CD4-positive, alpha-beta T cell treated with Interleukin-21 for 1 hour (primary cell): Measurements from ENCODE around the gene OR5B12.
"Not testable (repeated sequence)": the region's sequence is repeated elsewhere in the genome, so short reads cannot be mapped to it uniquely, and the experiment has no call there.

ENCODE experiments used
- DNase-seq: peaks from one replicate; pipeline ENCODE4 v3.0.0-alpha.2; 2020

Gene OR5B12

GRCh38 chr11:58442136-58442535, at the start of gene OR5B12:
OR5B12 (minus strand) TSS chr11:58442236; CDS start chr11:58440151, 2,085 bp downstream.
- no peak for DNase-seq

GRCh38 chr11:58490827-58491226, 48.8 kb upstream of the OR5B12 start:
- no peak for DNase-seq

- no peak for DNase-seq
Measured at GRCh38 chr11:58487170-58487569, 45.1 kb upstream of the OR5B12 start.

- no peak for DNase-seq
Measured at GRCh38 chr11:58485961-58486360, 43.9 kb upstream of the OR5B12 start.

- no peak for DNase-seq
Measured at GRCh38 chr11:58471892-58472291, 29.9 kb upstream of the OR5B12 start.

- DNase-seq, result no peak
Measured at GRCh38 chr11:58466293-58466692, 24.3 kb upstream of the OR5B12 start.

GRCh38 chr11:58465690-58466089, 23.7 kb upstream of the OR5B12 start:
- no peak for DNase-seq

GRCh38 chr11:58451585-58451984, 9.5 kb upstream of the OR5B12 start:
- DNase-seq, result no peak

- no peak for DNase-seq
Measured at GRCh38 chr11:58446294-58446693, 4.3 kb upstream of the OR5B12 start.

- no peak for DNase-seq
Measured at GRCh38 chr11:58444300-58444699, 2.3 kb upstream of the OR5B12 start.

- no peak for DNase-seq
Measured at GRCh38 chr11:58438486-58438885, 3.5 kb downstream of the OR5B12 start.

- DNase-seq, result no peak
Measured at GRCh38 chr11:58434217-58434616, 7.8 kb downstream of the OR5B12 start.

GRCh38 chr11:58433638-58434203, 8.3 kb downstream of the OR5B12 start:
- DNase-seq, result no peak

GRCh38 chr11:58429273-58429672, 12.8 kb downstream of the OR5B12 start:
- DNase-seq, result no peak

- DNase-seq, result no peak
Measured at GRCh38 chr11:58428021-58428420, 14.0 kb downstream of the OR5B12 start, which contains the start of gene OR5B2. OR5B2 (minus strand) TSS chr11:58428121; CDS start chr11:58423261, 4,860 bp downstream.

- no peak for DNase-seq
Measured at GRCh38 chr11:58406774-58407173, 35.3 kb downstream of the OR5B12 start, which contains the start of gene OR5B3. OR5B3 (minus strand) TSS chr11:58406874; CDS start chr11:58403409, 3,465 bp downstream.

GRCh38 chr11:58399622-58400021, 42.4 kb downstream of the OR5B12 start:
- DNase-seq, result not testable (repeated sequence)

- DNase-seq, result no peak
Measured at GRCh38 chr11:58395581-58395980, 46.5 kb downstream of the OR5B12 start.

- no peak for DNase-seq
Measured at GRCh38 chr11:58394195-58394594, 47.8 kb downstream of the OR5B12 start.

GRCh38 chr11:58392746-58393145, 49.3 kb downstream of the OR5B12 start:
- no peak for DNase-seq

GRCh38 chr11:58391879-58392278, 50.2 kb downstream of the OR5B12 start:
- DNase-seq, result no peak

- DNase-seq, result no peak
Measured at GRCh38 chr11:58390551-58391063, 51.4 kb downstream of the OR5B12 start.
